Suppressor macrophage treated with lipopolysaccharide for 1 hour (primary cell): ENCODE data around the gene DHX30.
"Not testable (repeated sequence)": the region's sequence is repeated elsewhere in the genome, so short reads cannot be mapped to it uniquely, and the experiment has no call there.

Experiments used
- DNase-seq, 3 donors: peaks; one replicate each; pipeline ENCODE4 v3.0.0-alpha.2; 2020 to 2022

The DHX30 gene

GRCh38 chr3:47854720-47855455 is 52.0 kb downstream of the DHX30 start:
- no peak for DNase-seq

DNA sequence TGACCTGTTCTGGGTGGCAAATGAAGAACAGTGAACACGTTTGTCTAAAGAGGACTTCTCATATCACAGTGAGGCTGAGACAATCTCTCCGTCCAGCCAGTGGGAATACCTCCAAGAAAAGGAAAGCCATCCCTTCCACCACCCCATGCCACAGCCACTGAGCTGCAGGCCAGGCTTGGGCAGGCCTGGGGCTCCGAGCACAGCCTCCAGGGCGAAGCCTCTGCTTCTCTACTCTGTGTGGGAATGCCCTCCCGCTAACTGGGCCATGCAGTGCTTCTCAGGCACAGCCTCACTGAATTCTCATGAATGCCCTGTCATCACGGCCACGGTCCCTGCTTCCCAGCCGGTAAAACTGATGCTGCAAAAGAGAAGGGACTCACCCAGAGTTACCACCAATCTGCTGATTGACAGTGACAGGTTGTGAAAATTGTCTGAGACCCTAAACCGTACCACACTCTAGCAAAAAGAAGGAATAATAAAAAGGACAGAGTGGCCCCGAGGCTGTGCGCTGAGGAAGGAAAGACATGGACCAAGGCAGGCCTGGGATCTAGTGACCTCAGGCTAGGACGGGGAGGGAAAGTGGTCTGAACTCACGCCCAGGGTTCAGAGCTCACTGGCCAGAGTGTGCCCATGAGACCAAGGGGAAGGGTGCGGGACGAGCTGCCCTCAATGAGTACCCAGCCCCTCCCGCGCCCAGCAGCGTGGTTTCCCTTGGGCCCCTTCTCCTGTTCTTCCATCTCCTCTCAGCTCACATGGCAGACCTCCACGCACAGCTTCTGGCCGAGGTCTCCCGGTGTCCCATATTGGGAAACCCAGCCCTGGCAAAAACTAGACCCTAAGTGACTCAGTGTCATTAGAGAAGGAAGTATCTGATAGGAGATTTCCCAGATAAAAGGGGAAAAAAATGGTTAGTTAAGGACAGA is 52.8 kb downstream of the DHX30 start:
- DNase-seq, result no peak

DNA sequence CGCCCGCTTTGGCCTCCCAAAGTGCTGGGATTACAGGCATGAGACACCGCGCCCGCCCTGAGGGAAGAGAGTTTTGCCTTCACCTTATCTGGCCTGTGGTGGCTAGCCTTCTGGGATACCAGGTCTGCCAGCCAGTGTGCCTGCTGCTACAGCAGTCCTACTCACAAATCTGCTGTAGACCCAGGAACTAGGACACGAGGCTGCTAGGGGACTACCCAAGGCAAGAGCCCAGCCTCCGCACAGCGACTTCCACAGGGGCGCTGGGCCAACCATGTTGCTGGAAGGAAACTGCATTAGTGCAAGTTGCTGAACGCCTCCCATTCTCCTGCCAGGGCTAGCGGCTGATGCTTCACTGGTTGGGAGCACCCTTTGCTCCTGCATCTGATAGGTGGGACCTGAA is 53.7 kb downstream of the DHX30 start:
- DNase-seq, result no peak

DNA sequence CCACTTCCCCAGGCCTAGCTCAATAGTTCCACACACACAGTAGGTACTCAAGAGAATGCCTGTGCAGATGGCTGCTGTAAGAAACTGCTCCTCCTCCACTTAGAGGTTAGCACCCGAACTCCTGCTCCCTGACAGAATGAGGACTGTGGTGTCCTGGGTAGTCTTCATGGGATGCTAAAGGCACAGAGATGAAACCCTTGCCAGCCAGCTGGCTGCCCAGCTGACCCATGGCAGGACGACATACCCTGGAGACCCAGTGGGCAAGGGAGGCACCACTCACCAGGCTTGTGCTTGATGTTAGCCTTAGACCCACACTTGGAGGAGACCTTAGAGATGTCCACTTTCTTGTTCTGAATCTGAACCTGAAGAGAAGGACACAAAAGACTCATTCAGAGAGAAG is 54.2 kb downstream of the DHX30 start:
- no peak for DNase-seq

- no peak for DNase-seq
These were observed 57.1 kb downstream of the DHX30 start for GRCh38 chr3:47859956-47860605.

DNA sequence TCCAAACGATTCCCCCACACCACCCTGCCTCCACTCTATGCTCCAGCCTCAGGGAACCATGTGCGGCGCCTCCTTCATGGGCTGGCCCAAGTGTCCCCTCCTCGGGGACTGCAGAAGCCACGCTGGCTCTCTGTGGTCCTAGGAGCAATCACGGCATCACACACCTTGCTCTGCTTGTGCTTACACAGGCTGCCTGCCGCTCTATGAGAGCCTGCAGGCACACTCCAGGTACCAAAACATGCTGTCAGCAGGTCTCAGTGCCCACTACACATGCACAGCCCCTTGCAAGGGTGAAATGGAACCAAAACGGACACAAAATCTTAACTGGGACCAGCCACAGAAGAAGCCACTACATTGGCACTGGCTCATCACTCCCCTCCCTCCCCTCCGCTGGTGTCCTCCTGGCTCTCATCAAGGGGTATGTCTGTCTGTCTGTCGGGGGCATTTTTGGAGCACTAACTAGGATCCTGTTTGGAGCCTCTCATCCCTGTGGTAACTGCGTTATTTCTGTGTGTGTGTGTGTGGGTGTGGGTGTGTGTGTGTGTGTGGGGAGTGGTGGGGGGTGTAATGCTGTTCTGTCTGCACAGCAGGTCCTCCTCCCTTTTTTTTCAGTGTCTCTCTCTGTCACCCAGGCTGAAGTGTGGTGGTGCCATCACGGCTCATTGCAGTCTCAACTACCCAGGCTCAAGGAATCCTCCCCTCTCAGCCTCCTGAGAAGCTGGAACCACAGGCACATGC is 60.6 kb downstream of the DHX30 start:
- no peak for DNase-seq

DNA sequence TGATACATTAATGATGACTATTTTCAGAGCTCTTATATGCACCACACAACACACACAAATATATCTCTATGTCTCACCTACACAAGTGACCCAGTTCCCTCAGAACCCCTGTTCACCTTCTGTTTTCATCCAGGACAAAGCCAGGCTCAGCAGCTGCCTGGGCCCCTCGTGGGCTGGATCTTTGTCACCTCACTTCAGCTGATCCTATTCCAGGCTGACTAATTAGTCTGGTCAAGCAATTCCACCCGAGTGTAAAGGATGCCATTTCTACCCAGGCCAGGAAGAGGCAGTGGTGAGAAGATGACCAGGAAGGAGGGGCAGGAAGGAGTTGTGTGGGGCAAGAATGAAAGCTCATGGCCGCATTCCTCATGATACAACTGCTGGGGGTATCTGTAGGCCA is 62.3 kb downstream of the DHX30 start:
- no peak for DNase-seq

GRCh38 chr3:47867451-47868044 is 64.6 kb downstream of the DHX30 start:
- no peak for DNase-seq

DNA sequence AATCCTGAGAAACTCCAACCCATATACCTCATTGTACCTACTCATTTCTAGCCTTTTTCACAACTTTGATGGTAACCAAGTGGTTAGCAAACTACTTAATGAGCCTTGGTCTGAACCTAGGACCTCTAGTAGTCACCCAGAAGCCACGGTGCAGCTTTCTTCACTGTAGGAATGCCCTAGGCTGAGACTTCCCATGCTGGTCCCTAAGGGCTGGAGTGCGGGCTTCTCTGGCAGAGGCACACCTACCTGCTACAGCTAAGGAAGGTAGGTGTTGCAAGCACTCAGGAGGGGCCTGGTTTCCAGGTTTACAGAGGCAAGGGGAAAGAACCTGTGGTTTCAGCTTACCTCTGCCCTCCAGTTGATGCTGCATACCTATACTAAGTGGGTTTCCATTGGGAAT is 65.4 kb downstream of the DHX30 start:
- no peak for DNase-seq

DNA sequence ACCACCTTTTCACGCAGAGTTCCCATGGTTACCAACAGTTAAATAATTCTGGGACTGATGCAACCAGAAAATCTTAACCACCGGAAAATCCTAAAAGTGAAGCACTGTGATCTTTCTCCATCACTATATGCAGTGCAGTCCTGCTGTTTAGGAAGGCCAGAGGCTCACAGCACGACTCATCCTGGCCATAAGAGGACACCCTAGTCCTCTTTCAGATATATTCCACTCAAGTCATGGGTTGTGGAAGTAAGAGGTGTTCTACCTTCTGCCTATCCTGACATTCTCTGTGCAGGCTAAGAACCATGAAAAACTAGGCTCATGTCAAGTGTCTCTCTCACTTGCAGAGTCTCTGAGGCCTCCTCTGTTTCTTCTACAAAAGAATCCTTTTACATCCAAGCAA is 67.2 kb downstream of the DHX30 start:
- no peak for DNase-seq

- no peak for DNase-seq
These were observed 67.8 kb downstream of the DHX30 start for GRCh38 chr3:47870702-47871260.

DNA sequence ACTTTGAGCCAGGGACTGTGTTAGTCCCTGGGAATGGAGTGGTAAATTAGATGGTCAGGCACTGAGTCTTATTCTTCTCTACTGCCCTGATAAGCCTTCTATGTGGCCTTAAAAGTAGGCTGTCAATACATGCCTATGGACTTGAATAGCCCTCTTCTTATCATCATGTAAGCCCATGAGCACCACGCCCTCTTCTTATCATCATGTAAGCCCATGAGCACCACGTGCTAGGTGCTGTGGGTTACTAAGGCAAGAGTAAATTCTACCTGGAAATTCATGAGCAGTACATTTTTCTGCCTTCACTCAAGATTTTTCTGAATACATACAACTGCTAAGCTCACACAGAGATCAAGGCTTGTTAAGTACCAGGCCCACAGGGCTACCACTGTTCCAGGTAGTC is 68.5 kb downstream of the DHX30 start:
- DNase-seq, result no peak

DNA sequence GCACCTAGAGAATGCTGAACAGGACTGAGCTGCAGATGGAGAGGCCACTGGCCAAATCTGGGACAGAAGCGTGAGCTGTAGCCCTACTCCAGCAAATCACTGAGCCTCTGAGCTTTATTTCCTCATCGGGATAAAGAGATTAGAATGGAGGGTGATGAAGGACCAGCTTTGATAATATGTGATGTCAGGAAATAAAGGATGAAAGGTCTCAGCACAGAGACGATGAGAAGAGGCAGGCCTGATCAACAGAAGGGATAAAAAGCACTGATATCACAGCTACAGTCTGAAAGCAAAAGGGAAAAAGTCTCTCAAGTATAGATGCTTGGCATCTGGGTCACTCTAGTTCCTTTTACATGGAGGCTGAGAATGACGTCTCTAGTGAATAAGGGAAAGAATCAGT is 70.0 kb downstream of the DHX30 start:
- no peak for DNase-seq

DNA sequence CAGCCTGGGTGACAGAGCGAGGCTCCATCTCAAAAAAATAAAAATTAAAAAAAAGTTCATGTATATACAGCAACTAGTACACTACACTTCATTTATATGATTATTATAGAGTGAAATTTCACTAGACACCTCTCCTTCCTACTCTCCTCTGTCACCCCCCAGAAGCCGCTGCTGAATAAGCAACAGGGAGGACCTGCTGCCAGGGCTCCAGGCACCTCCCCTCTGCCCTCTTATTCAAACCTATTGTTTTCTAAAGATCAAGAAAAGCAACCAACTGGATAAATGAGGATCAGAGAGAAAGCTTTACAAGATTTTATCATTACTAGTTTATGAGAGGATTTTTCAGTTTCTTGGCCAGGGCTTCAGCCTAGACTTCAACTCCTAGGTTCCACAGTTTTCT is 71.5 kb downstream of the DHX30 start:
- no peak for DNase-seq

GRCh38 chr3:47874913-47875312 is 72.0 kb downstream of the DHX30 start:
- DNase-seq, result no peak

DNA sequence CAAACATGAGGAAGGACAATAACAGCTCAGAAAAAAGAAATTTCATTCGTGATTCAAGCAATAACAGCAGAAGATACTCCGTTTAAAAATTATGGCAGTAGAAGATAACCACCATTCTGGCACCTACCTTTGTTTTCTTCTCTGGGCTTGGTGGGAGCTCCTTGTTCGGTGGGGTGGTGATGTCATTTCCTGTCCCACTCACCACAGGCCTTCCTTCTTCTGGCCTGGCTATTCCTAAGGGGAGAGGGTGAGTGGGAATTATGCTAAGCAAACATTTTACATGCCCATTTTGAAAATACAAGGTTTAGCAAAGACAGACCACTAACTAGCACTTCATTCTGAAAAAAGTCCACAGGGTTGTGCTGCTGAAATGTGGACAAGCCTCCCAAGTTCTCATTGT is 74.4 kb downstream of the DHX30 start:
- DNase-seq, result no peak

- DNase-seq, result no peak
These were observed 74.8 kb downstream of the DHX30 start for GRCh38 chr3:47877719-47878118.

- no peak for DNase-seq
These were observed 79.4 kb downstream of the DHX30 start for GRCh38 chr3:47882338-47882737.

GRCh38 chr3:47884603-47885002 is 81.7 kb downstream of the DHX30 start:
- DNase-seq, result no peak

DNA sequence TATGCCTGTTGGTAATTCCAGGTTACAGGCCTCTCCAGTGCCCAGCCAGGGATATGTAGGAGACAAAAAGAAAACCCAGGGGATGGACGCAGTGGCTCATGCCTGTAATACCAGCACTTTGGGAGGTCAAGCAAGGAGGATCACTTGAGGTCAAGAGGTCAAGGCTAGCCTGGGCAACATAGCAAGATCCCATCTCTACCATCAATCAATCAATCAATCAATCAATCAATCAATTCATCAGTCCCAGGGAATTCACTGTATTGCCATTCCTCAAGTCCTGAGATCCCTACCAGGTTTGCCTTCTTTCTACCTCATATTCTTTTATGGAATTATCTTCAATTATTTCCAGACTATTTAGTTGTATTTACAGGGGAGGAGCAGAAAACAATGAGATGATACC is 82.2 kb downstream of the DHX30 start:
- DNase-seq, result no peak

GRCh38 chr3:47887991-47888390 is 85.1 kb downstream of the DHX30 start:
- DNase-seq, result not testable (repeated sequence)
